Measurements from ENCODE around the gene GMEB1.
"Not testable (repeated sequence)": the region's sequence is repeated elsewhere in the genome, so short reads cannot be mapped to it uniquely, and the experiment has no call there.

Gene GMEB1, protein sequence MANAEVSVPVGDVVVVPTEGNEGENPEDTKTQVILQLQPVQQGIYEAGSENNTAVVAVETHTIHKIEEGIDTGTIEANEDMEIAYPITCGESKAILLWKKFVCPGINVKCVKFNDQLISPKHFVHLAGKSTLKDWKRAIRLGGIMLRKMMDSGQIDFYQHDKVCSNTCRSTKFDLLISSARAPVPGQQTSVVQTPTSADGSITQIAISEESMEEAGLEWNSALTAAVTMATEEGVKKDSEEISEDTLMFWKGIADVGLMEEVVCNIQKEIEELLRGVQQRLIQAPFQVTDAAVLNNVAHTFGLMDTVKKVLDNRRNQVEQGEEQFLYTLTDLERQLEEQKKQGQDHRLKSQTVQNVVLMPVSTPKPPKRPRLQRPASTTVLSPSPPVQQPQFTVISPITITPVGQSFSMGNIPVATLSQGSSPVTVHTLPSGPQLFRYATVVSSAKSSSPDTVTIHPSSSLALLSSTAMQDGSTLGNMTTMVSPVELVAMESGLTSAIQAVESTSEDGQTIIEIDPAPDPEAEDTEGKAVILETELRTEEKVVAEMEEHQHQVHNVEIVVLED

DNA sequence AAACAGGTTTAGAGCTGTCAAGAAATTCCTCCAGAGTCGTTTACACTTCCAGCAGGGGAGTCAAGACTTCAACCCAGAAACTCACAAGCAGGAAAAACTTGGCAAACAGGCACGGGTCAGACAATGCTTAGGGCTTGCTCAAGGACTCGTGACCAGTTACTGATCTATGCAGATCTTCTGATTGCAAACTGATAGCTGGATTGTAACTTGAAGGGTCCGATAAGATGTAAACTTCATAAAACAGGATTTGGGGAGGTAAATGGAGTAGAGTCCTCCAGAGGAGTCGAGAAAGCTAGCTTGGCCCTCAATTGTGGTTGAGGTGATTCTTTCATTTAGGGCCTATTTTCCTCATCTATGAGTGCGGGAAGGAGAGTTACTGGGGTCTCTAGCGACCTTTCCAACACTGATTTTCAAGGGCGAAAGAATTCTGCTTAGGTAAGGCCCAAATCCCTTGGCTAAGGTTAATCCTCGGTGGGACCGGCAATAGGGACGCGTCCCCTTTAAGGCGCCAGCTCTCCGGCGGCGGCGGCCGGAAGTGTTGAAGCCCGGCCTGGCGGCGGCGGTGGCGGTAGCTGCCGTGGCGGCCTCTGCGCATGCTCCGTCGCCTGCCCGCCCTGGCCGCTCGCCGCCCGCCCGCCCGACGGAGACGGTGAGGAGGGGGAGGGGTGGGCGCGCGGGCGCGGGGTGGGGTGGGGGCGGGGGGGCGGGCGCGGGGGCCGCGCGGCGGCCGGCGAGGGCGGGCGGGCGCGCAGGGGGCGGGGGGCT lies at the start of gene GMEB1:
Gene GMEB1 (plus strand): TSS at position 594 of the 765 bp plus-strand sequence. CDS start 14,829 bp downstream, outside the sequence.
- DNase-seq: peak; percentile 79

DNA sequence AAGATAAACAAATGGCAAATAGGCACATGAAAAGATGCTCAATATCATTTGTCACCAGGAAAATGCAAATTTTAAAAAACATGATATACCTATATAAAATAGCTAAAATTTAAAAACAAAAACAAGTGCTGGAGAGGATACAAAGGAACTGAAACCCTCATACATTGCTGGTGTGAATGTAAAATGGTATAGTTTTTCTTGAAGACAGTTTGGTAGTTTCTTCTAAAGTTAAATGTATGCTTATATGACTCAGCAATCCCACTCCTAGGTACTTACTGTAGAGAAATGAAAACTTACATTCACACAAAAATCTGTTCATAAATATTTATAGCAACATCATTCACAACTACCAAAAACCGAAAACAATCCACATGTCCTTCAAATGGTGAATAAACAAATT lies 36.9 kb upstream of the GMEB1 start:
- no peak for DNase-seq

DNA sequence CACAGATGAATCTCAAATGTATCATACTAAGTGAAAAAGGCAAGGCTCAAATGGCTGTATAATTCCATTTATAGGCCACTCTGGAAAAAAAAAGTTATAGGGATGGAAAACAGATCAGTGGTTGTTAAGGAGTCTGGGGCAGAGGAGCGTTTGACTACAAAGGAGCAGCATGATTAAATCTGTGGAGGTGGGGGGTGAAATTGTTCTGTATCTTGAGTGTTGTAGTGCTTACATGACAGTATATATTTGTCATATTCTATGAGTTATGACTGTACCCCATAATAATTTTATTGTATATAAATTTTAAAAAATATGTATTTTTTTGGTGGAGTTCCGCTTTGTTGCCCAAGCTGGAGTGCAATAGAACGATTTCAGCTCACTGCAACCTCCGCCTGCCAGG lies 36.0 kb upstream of the GMEB1 start:
- no peak for DNase-seq

DNA sequence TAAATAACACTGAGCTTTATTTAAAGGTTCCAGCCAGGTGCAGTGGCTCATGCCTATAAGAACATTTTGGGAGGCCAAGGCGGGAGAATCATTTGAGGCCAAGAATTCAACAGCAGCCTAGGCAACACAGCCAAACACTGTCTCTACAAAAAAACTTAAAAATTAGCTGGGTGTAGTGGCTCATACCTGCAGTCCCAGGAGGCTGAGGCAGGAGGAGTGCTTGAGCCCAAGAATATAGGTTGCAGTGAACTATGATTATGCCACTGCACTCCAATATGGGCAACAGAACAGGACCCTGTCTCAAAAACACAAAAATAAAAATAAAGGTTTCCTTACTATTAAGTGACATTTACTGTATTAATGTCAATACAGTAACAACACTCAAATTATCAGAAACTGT lies 27.8 kb upstream of the GMEB1 start:
- no peak for DNase-seq

DNA sequence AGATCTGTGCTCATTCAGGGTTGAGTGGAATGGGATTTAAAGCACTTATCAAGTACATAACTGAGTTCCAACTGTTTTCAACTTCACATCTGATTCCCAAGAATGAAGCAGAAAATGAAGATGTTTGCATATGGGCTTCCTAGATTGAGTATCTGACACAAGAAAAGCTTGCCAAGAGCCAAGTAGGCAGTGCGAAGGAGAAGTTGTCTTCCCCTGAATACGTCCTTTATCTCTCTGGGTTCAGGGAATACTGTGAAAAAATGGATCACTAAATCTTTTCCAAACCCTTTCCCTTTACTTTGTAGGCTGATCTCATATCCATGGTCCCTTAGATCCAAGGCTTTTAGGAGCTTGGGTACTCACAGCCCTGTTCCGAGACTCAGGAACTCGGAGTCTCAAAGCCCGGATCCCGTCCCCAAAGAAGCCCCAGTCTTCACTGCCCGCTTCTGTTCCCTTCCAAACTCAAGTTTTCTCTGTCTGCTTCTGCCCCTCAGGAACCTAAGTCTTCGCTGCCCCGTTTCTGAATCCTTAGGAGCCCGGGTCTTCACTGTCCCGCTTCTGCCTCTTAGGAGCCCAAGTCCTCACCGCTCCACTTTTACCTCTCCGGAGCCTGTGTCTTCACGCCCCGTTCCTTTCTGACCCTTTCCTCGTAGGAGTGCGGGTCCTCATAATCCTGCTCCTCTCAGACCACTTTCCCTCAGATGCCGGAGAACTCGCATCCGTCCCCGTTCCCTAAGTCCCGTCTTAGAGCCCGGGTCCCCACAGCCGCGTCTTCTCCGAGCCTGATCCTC lies 26.3 kb upstream of the GMEB1 start:
- no peak for DNase-seq

DNA sequence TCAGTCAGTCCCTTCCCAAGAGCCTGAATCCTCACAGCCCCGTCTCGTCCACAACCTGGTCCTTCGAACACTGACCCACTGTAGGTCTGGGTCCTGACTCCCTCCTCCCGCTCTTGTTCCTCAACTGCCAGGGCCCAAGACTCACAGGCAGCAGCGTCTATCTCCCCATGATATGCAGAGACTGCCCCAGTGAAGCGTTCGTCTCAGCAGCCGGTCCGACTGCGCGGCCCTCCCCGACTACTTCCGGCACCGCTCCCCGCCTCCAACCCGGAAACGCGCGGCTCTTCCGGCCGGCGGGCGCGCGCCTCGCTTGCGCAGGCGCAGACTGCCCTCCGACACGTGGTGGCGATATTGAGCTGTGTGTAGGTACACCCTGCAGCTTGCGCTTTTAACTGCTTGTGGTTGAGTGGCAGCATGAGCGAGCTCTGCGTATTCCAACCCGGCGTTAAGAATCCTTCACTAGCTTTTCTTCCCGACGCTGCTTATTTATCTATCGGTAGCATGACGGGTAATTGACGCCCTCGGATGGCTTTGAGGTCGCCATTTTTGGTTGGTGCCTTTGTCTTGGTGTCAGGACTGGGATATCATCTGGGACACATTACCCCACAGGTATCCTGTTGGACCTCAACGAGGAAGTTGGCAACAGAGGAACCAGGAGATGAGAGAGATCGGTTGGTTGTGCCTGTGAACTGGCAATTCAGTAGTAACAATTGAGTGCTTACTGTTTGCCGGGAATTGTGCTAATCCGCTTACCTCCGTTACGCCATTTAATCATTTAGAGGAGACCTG lies 25.5 kb upstream of the GMEB1 start, which contains the start of gene TAF12:
Gene TAF12 (minus strand): TSS at position 221 of the 789 bp plus-strand sequence. CDS start 20,986 bp downstream, outside the sequence.
- DNase-seq: peak; percentile 92

DNA sequence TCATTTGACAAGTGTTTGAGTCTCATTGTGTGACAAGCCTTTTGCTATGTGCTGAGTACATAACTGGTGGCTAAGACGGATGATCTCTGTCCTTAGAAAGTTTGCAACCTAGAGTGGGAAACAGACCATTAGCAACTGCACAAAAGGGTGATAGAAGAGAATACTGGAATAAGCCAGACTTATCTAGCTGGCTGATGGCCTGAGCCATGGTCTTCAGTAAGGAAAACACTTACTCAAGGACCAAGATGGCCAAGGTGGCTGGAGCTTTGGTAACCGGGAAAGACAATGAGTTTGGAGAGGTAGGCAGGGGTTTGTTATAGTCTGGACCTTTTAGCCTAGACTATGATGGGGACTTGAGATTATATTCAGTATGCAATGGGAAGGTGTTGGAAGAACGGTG lies 24.1 kb upstream of the GMEB1 start:
- no peak for DNase-seq

DNA sequence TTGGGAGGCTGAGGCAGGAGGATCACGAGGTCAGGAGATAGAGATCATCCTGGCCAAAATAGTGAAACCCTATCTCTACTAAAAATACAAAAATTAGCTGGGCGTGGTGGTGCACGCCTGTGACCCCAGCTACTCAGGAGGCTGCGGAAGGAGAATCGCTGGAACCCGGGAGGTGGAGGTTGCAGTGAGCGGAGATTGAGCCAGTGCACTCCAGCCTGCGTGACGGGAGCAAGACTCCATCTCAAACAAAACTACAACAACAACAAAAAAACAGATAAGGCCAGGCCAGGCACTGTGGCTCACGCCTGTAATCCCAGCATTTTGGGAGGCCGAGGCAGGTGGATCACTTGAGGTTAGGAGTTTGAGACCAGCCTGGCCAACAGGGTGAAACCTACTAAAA lies 23.2 kb upstream of the GMEB1 start:
- DNase-seq: not testable (repeated sequence)

DNA sequence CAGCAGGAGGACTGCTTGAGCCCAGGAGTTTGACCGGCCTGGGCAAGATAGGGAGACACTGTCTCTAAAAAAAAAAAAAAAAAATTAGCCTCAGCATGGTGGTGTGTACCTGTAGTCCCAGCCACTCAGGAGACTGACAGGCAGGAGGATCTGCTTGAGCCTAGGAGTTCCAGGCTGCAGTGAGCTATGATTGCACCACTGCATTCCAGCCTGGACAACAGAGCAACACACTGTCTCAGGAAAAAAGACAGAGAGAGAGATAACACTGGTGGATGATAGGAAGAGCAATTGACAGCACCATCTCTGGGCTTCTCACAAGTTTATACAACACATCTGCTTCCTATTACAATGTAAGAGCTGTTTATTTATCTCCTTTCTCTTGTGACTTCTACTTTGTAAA lies 22.5 kb upstream of the GMEB1 start:
- no peak for DNase-seq

DNA sequence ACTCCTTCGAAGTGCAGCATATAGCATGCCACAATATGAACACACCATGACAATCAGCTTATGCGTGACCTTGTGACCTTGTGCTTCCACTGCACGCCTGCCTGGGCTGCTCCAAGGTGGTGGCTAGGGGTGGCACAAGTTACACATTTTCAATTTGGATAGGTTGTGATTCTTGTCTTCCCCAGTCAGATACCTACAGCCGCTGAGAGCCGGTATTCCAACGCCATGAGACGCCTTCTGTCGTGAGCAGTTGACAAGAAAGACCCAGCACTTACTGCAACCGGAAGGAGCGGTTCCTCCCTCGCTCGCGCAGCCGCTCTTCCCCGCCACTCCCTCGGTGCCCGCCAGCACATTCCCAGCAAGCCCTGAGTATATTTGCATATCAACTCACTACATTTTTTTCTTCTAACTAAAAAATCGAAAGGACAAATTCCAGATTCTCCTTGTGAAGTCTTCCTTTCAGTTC lies 20.5 kb upstream of the GMEB1 start:
- peak; percentile 95 for DNase-seq

DNA sequence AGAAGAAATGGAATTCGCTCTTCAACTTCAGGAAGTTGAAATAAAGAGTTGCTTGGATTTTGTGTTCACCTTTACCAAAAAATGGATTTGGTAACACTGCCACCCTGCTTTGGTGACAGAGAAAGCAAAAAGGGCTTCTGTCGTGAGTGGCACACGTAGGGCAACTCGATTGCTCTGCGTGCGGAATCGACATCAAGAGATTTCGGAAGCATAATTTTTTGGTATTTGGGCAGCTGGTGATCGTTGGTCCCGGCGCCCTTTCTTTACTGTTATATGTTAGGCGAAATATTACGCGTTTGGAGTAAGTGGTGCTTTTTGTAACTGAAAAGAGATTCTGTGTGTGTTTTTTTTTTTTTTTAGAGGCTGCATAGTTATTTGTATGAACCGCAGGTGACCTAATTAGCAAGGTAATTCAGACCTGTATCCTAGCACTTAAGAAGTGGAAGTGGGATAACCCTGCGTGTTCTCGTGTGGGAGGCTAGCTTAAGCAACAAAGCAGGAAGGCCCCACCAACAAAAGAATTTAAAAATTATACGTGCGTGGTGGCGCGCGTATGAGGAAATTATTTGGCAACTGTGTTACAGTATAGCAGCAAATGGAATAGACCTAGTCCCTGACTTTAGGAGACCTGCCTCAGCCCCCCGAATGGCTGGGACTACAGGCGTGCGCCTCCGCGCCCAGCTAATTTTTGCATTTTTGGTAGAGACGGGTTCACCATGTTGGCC lies 19.9 kb upstream of the GMEB1 start, which contains the start of gene RNU11:
Gene RNU11 (plus strand): TSS at position 127 of the 725 bp plus-strand sequence.
- peak; percentile 98 for DNase-seq

DNA sequence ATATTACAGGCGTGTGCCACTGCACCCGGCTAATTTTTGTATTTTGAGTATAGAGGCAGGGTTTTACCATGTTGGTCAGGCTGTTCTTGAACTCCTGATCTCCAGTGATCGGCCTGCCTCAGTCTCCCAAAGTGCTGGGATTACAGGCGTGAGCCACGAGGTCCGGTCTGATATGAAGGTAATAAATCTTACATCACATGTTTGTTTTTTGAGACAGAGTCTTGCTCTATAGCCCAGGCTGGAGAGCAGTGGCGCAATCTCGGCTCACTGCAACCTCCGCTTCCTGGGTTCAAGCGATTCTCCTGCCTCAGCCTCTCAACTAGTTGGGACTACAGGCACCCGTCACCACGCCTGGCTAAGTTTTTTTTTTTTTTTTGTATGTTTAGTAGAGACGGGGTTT lies 15.5 kb upstream of the GMEB1 start:
- DNase-seq: not testable (repeated sequence)

DNA sequence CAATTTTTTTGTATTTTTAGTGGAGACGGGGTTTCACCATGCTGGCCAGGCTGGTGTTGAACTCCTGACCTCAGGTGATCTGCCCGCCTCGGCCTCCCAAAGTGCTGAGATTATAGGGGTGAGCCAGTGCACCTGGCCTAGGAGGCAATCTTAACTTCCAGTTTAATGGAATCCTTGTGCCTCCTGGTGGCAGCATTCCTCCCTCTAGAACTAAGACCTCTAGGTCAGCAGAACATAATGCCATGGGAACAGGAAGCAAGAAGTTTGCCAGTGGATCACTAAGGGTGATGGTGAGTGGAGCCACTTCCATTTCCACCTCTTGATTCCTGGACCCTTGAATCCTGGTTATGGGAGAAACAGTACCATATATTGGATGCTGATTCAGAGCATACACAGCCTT lies 14.7 kb upstream of the GMEB1 start:
- not testable (repeated sequence) for DNase-seq

DNA sequence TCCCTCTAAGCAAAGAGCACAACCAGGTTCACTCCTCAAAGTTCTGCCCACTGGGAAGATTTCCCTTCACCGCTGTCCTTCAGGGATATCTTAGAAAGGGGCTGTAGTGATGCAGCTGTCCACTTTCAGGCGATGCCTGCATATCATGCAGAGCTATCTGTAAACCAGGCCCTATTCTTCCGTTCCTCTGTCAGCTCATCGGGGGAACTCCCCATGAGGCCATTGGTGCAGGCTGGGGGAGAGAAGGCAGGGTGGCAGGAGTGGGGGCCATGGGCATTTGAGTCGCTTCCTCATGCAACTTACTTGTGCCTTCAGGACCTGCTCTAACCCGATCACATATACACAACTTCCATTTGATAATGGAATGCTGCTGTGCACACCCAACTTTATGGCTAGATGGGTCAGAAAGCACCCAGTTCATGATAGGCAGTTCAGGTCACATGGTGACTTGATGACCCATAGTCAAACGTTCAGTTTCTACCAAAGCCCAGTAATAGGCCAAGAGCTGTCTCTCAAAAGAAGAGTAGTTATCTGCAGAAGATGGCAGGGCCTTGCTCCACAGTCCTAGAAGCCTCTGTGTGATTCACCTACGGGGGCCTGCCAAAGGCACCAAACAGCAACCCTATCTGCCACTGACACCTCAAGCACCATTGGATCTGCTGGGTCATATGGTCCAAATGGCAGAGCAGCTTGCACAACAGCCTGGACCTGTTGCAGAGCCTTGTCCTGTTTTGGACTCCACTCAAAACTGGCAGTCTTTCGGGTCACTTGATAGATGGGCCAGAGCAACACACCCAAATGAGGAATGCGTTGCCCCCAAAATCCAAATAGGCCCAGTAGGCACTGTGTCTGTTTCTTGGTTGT lies 12.9 kb upstream of the GMEB1 start:
- not testable (repeated sequence) for DNase-seq

DNA sequence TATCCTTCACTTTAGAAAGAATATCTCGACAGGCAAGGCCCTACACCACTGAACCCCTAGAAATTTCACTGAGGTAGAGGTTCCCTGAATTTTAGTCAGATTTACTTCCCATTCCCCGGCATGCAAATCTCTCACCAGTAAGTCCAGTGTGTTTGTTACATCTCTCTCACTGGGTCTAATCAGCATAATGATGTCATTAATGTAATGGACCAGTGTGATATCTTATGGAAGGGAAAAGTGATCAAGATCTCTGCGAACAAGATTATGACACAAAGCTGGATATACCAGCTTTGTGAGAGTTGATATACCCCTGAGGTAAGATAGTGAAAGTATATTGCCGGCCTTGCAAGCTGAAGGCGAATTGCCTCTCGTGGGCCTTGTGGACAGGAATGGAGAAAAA lies 12.2 kb upstream of the GMEB1 start:
- no peak for DNase-seq

DNA sequence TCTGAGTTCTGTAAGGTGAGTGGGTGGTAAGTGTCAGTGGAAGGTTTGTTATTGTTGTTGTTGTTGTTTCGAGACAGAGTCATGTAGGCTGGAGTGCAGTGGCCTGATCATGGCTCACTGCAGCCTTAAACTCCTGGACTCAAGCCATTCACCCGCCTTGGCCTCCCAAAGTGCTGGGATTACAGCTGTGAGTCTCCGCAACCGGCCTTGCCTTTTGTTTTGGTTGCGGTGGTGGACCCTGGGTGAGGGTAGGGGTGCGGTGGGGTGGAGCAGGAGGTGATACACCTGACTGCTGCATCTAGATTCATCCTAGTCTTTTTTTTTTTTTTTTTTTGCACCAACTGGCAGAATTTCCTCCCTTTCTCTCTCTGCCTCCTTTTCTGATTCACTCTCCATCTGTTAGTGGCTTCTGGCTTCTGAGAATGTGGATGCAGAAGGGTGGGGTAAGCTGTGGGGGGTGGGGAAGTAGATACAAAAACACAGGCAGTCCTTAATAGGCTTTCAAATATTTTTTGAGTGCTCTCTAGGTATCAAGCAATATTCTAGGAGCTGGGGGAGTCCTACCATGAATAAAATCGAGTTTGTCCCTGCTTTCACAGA lies 4.6 kb upstream of the GMEB1 start:
- DNase-seq: no peak

DNA sequence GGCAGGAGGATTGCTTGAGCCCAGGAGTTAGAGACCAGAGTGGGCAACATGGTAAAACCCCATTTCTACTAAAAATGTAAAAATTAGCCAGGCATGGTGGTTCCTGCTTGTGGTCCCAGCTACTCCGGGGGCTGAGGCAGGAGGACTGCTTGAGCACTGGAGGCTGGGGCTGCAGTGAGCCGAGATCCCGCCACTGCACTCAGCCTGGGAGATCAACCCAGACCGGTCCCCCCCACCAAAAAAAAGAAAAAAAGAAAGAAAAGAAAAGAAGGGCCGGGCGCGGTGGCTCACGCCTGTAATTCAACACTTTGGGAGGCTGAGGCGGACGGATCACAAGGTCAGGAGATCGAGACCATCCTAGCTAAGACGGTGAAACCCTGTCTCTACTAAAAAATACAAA lies 1.8 kb upstream of the GMEB1 start:
- DNase-seq: no peak

DNA sequence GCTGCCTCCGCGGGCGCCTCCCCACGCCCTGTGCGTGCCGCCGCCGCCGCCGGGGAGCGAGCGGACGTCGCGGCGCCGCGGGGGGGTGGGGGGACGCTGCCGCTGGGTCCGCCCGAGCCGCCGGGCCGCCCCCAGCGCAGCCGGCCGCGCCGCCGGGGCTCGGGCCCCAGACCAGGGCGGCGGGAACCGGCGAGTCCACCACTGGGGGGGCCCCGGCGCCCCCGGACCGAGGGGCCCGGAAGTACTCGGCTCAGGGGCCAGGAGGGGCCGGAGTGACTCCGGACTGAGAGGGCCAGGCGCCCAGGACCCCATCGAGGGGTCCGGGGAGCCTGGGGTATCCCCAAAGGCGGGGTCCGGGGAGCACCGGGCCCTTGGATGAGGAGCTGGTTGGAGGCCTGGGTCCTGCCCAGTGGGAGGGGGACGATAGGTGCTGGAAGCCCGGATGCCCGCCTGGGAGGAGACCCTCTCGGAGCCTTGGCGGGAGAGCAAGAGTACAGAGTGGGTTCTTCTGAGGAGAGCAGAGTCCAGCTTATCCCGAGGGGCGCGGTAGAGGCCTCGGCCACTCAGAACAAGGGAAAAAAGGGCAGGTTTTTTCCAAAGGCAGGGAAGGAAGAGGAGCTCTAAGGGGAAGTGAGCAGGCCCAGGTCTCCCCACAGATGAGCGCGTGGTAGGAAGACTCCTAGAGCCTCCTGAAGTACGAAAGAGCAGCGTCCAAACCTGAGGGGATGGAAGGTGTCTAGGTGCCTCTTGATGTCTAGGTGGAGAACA lies 556 bp downstream of the GMEB1 start:
- peak; percentile 16 for DNase-seq

DNA sequence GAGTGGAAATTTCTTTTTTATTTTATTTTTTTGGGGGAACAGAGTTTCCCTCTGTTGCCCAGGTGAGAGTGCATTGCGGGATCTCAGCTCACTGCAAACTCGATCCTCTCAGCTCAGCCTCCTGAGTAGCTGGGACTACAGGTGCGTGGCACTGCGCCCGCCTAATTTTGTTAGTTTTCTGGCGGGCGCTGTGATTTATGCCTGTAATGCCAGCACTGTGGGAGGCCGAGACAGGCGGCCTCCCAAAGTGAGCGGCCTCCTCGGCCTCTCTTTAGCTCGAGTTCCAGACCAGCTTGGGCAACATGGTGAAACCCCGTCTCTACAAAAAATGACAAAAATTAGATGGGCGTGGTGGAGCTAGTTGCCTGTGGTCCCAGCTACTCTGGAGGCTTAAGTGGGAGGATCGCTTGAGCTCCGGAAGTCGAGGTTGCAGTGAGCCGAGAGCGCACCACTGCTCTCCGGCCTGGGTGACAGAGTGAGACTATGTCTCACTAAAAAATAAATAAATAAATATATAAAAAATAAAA lies 2.7 kb downstream of the GMEB1 start:
- no peak for DNase-seq

Data from SHP77 treated with DMSO at 0.1 percent for 48 hours (cell line).